GM18870 (cell line): ENCODE results near the gene ZNF605.
"Not testable (repeated sequence)": the region's sequence is repeated elsewhere in the genome, so short reads cannot be mapped to it uniquely, and the experiment has no call there.

Experiments
- ATAC-seq: cut with Tn5 transposase; IDR thresholded peaks from one replicate; pipeline ENCODE4 v1.9.1; 2021; ENCODE audit warnings: moderate library complexity; ENCODE audit not compliant: unreplicated experiment

Gene ZNF605

DNA sequence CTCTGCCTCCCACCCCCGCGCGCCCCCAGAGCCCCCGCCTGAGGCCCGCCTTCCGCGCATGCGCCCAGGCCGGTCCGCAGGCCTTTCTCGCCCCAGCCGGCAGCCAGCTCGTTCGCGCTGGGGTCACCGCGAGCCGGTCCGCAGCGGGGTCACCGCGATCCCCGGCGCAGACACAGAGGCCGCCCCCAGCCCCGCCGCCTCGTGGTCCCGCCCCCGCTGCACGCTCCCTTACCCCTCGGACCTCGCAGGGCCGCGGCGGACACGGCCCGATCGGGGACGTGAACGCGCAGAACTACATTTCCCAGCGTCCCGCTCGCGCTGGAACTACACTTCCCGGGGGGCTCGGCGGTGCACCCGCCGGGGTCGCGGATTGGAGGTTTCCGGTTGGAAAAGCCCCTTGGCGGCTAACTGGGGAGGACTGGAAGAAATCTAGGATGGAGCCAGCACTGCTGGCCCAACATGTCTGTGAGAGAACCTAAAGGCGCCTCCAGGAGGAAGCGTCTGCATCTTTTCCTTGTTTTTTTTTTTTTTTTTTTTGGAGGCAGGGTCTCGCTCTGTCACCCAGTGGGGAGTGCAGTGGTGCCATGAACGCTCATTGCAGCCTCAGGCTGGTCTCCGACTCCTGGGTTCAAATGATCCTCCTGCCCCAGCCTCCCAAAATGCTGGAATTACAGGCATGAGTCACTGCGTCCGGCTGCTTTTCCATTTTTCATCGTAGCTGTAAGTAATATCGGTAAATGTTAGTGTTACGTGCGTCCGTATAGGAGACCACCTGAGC, at the start of gene ZNF605:
Gene ZNF605, minus strand, starts transcription at position 296 of the 778 bp plus-strand sequence. CDS start 10,671 bp downstream, outside the sequence.
- peak; percentile 88 for ATAC-seq

DNA sequence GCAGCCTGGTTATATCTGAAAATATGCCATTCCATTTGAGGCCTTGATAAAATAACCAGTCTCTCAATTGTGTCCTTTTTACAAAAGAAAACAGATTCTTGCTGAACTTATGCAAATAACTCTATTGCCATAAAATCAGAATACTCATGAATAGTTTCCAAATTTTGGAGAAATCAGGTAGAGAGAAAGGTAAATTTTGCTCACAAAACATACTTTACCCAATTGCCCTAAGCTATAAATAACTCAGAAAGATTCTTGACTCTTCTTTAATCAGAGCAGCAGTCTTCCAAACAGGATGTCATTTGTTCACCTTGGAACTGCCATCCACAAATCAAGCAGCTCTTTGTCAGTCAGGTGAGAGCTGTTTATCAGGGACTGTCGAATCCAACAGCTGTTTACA, 42.6 kb upstream of the ZNF605 start:
- ATAC-seq = no peak

DNA sequence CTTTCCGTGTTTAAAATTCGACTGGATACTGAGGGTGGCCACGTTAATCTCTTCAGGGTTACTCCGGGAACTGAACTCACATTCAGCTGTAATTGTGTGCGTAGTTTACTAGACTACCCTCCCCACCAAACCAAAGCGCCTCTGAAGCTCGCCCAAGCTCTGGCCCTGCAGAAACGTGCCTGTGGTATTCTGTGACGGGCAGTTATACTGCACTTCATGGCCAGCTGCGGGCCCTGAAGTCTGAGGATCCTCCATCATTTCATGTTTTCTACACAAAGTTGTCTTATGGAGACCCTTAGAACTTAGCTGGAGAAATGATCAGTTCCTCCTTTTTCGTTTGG, 30.7 kb upstream of the ZNF605 start:
- ATAC-seq = no peak

DNA sequence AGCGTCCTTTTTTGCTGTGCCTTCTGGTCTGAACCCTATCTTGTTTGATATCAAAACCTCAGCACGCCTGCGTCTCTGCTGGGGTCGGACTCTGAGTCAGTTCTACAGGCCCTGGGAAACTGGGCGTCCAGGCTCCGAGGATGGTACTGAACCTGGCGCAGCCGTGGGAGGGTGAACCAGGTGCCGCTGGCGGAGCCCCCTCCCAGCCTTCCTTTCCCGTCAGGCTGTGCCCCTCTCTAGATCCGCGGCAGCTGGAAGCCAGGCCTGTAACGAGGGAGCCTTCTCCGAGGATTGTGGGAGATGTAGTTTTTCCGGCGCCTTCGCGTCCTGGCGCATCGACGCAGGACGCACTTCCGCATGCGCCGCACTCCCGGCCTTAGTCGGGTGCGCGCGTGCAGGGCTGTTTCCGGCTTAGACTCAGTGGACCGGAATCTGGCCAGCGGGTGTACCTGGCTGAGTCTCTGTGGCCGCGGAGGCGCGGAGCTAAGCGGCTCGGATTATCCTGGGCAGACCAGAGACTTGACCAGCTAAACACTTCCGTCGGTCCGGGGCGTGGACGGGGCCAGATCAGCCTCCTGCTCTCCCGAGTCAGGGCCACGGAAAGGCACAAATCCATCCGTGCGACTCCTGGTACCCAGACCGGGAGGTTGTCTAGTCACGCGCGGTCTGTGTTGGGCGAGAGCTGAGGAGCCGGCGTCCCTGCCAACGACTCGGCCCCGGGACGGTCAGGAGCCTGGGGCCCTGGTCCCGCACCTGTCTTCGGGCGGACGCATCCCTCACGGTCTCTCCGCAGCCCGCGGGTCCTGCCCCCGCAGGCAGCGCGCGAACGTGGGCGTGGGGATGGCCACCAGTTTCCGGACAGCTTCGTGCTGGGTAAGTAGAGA, 30.1 kb upstream of the ZNF605 start, which contains the start of gene ZNF26:
Gene ZNF26, plus strand, starts transcription at position 367 of the 884 bp plus-strand sequence. Its CDS starts 474 bp downstream, at position 841.
- peak; percentile 88 for ATAC-seq

DNA sequence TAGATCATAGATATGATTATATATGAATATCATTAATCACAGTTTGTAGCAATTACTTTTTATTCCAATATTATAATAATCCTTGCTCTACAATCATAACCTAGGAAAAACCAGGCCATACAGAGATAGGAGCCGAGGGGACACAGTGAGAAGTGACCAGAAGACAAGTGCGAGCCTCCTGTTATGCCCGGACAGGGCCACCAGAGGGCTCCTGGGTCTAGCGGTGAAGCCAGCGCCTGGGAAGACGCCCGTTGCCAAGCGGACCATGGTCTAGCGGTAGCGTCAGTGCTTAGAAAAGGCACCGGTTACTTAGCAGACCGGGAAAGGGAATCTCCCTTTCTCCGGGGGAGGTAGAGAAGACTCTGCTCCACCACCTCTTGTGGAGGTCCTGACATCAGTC, 20.8 kb upstream of the ZNF605 start:
- not testable (repeated sequence) for ATAC-seq

DNA sequence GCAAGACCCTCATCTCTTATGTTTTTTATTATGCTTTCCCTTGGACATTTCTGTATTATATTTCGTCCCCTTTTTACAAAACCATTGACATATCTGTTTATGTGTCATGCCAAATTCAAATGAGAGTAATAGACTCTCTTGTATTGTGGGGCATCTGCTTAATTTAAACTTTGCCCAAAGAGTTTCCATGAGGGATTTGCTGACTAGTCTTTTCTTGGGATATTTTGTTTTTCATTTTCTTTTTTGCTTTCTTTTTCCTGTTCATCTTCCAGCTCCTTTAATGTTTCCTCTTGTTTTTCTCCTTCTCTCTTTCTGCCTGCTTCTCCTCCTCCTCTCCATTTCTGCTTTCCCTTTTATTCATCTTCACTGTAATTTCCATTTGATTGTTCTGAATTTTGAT, 16.3 kb upstream of the ZNF605 start:
- no peak for ATAC-seq

DNA sequence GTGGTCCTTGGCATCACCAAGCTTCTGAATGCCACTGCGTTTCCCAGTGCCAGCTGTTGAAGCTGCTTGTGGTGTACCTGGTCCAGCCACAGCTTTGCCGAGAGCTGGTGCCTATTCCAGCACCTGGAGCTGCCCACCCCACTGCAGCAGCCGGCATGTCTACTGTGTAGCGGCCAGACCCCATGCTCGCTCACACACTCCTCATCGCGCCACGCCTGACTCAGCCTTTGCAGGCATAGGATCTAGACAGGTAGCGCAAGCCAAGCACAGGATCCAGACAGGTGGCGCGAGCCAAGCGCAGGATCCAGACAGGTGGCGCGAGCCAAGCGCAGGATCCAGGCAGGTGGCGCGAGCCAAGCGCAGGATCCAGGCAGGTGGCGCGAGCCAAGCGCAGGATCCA, 11.6 kb upstream of the ZNF605 start:
- no peak for ATAC-seq

DNA sequence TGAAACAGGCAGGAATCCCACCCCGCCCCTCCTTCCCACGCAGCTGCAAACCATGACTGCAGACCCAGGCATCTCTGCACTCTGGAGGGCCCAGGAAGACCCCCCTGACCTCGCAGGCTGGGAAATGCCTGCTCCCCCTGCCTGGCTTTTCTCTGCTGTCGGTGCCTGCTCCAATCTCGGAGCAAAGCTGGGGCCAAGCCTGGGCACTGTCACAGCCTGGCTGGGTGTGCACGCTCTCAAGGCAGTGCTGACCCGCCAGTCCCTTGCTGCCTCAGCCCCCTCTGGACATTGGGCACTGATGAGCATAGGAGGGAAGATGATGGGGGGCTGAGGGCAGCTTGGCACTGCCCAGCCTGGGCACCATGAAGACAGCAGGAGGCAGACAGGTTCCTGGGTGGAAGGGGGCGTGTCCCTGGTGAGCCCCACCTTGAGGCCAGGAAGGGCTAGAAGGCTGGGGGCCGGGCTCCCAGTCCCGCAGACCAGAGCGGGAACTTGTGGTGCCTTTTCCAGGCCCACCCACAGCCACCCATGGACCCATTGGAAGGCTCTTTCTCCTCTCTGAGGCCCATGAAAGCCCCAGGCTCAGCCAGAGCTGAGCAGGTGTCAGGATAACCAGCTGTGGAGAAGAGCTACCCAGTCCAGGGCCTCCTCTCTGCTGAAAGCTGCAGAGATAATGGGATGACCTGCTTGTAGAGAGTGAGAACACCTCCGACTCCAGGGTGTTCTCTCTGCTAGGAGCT, 10.7 kb upstream of the ZNF605 start:
- ATAC-seq = no peak

DNA sequence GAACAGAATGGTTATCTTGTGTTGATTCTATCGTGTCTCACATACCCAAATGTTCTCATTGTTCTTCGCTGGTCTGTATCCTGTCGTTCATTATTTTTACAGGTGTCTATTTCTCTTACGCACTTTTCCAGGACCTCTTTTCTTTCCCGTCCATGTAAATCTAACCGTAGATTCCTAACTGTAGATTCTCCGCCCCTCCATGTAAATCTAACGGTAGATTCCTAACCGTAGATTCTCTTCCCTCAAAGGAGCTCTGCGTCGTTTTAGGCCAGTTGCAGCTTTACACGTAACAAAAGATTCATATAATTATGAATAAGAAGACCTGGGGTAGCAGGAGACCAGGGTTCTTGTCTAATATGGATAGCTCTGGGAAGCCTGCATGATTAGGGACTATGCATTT, 9.7 kb upstream of the ZNF605 start:
- ATAC-seq = no peak

DNA sequence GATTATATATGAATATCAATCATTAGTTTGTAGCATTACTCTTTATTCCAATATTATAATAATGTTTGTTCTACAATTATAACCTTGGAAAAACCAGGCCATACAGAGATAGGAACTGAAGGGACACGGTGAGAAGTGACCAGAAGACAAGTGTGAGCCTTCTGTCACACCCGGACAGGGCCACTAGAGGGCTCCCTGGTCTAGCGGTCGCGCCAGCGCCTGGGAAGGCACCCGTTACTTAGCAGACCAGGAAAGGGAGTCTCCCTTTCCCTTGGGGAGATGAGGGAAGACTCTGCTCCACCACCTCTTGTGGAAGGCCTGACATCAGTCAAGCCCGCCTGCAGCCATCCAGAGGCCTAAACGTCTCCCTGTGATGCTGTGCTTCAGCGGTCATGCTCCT, 7.8 kb upstream of the ZNF605 start:
- not testable (repeated sequence) for ATAC-seq

DNA sequence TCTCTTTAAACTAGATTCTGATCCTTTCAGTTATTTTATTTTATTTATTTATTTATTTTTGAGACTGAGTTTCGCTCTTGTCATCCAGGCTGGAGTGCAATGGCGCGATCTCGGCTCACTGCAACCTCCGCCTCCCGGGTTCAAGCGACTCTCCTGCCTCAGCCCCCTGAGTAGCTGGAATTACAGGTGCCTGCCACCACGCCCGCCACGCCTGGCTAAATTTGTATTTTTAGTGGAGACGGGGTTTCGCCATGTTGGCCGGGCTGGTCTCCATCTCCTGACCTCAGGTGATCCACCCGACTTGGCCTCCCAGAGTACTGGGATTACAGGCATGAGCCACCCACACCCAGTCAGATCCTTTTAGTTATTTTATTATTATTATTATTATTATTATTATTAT, 5.7 kb upstream of the ZNF605 start:
- not testable (repeated sequence) for ATAC-seq

DNA sequence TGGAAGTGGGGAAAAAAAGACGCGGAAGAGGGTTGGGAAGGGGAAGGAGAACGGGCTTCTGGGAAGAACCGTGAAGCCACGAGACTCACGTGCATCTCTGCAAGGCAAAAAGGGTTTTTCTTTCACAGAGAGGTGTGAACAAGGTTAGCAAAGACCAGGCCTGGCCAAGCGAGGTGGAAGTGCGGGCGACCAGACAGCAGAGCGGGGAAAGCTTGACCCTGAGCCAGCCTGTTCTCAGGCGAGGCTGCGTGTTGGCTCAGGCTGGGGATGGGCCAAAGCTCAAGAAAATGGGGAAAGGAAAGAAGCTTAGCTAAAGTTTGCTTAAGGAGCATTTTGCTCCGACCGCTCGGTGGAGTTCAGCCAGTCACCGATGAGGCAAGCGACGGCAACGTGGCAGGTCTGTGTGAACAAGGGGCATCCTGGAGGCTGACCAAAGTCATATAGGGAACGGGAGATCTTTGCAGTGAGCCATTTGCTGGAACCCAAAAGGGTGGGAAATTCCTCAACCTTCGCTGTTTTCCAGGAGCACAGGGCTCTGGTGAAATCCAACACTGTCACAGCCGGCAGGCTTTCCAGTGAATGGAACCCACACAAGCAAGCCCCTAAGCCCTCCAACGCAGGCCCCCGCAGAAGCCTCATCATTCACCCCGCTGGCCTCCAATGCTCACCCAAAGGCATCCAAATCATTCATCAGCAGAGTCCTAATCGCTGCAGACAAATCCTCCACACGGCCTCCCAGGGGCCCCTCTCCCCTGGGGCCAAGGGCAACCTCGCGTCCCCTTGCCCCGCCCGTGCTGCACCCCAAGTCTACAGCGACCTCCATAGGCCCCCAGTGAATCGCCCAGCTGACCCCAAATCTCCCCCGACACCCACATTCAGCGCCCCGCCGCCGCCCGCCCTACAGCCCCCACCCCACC, 754 bp downstream of the ZNF605 start:
- peak; percentile 14 for ATAC-seq

DNA sequence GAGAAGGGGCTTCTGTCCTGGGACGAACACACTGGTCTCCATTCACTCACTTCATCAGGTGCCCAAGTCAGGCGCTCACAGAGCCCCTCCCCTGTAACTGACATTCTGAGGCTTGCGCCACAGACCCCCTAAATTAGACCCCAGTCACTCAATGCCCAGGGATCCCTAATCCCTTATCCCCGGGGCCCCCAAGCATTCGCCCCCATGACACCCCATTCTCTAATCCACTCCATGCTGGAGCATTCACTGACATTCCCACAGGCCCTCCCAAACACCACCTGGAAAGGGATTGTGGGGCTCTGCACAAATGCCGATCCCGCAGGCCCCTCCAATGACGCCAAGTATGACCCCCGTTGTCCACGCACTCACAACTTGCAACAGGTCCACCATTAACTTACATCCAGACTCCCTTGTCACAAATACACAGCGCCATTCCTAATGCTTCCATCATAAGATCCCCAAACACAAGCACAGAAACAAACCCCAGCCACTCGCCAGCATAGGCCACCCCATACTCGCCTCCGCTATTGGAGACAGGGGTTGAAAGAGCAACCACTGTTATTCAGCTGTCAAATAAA, 1.5 kb downstream of the ZNF605 start:
- no peak for ATAC-seq

DNA sequence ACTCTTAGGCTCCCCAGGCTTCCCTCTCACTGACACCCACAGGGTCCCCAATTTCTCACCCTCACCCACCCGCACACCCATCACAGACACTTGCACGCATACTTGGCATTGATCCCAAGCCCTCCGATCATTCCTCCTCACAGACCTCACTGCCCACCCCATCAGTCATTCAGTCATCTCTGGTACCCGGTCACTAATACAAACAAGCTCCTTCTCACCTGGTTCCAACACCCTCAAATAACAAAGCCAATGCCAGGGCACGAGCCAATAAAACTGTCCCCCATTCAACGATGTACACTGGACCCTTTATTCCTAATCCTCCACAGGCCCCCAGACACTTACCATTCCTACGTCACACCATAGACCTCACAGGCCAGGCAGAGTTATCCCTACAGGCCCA, 2.3 kb downstream of the ZNF605 start:
- no peak for ATAC-seq

DNA sequence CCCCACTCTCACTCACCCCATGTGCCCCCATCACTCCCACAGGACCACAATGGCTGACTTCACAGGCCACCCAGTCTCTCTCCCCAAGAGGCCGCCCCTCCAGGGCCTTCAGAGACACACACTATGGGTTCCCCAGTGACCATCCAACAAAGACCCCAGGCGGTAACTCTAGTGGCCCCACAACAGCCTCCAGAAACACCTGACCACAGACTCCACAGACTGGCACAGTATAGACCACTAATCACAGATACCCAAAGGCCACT, 3.0 kb downstream of the ZNF605 start:
- no peak for ATAC-seq

DNA sequence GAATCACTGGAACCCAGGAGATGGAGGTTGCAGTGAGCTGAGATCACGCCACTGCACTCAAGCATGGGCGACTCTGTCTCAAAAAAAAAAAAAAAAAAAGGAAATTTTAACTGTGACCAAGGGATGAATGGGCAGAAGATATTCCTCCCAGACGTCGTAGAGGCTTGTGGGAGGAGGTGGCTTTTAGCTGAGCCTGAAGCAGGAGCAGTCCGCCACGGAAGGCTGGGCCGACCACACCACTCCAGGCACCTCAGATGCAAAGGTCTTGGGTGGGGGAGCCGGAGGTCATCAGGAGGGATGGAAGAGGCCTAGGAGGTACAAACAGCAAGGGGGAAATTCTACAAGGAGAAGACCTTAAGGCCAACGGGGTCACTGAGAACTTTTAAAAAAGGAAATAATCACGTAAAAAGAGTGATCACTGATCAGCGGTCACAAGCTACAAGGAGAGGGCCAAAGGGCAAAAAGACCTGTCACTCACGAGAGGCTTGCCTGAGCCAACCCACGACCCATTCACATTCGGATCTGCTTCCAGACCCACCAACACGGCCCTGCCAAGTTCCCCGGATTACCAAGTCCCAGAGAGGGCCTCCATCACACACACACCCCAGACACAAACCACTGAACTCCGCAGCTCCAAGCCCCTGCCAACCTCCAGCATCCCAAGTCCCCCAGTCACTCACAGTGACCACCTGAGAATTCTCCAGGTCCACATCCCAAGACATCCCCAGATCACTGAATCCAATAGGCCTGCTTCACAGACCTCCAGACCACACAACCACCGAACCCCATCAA, 3.5 kb downstream of the ZNF605 start:
- ATAC-seq = no peak

DNA sequence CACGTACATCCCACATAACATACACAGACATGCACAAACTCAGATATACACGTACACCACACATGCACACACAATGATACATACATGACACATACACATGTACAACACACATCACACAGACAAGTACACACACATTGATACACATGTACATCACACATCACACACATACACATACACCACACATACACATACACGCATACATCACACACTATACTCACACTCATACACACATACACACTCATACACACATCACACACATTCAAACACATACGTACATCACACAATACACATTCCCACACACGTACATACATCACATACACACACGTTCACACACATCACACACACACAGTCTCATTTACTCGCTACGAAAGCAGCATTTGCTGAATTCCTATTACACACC, 4.5 kb downstream of the ZNF605 start:
- ATAC-seq = no peak

DNA sequence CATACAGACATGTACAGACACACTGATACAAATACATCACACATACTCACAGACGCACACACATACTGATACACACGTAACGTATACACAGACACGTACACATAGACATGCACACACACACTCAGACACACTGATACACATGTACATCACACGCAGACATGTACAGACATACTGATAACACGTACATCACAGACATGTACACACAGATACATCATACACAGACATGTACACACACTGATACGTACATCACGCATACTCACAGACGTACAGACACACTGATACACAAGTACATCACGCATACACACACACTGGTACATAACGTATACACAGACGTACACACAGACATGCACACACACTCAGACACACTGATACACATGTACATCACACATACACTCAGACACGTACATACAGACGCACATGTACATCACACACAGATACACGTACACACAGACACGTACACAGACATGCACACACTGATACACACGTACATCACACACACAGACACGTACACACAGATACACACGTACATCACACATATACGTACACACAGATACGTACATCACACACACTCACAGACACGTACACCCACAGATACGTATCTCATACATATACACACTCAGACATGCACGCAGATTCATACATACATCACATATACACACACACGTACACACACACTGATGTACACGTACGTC, 5.1 kb downstream of the ZNF605 start:
- ATAC-seq = no peak
